ENCODE measurements around the gene SERPINA12. TPM values are rescaled to one million over a fixed set of nuclear protein-coding genes. Genes with fewer than 3 reads are reported as not detected.

SERPINA12 gene
- total and polyA plus RNA-seq, 2 of the 13 experiments (the other 11 are each of a cell fraction or from before 2014, with no cell fraction given) = 0.08 TPM; not detected in 1

DNA sequence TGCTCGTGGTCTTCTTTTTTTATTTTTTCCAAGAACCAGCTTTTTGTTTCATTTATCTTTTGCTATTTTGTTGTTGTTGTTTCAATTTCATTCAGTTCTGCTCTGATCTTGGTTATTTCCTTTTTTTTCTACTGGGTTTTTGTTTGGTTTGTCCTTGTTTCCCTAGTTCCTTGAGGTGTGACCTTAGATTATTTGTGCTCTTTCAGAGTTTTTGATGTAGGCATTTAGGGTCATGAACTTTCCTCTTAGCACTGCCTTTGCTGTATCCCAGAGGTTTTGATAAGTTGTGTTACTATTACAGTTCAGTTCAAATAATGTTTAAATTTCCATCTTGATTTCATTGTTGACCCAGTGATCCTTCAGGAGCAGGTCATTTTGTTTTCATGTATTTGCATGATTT lies 53.3 kb downstream of the SERPINA12 start (continued):
- no peak for TF ChIP-seq SOX13 (IDR thresholded peaks at IDR 0.05)
- TF ChIP-seq SOX13 (CRISPR knock-in tag; conservative IDR thresholded peaks at IDR 0.05 in 1 of 2, IDR thresholded peaks at IDR 0.05 in 1 of 2) = peak in 1 of 2 experiments; percentile 89; a peak in 2 of 4 replicates
- peak; percentile 98 for TF ChIP-seq NR2F2 (IDR thresholded peaks at IDR 0.05; ENCODE audit: borderline replicate concordance, low read depth)
- TF ChIP-seq, protein P1, sequence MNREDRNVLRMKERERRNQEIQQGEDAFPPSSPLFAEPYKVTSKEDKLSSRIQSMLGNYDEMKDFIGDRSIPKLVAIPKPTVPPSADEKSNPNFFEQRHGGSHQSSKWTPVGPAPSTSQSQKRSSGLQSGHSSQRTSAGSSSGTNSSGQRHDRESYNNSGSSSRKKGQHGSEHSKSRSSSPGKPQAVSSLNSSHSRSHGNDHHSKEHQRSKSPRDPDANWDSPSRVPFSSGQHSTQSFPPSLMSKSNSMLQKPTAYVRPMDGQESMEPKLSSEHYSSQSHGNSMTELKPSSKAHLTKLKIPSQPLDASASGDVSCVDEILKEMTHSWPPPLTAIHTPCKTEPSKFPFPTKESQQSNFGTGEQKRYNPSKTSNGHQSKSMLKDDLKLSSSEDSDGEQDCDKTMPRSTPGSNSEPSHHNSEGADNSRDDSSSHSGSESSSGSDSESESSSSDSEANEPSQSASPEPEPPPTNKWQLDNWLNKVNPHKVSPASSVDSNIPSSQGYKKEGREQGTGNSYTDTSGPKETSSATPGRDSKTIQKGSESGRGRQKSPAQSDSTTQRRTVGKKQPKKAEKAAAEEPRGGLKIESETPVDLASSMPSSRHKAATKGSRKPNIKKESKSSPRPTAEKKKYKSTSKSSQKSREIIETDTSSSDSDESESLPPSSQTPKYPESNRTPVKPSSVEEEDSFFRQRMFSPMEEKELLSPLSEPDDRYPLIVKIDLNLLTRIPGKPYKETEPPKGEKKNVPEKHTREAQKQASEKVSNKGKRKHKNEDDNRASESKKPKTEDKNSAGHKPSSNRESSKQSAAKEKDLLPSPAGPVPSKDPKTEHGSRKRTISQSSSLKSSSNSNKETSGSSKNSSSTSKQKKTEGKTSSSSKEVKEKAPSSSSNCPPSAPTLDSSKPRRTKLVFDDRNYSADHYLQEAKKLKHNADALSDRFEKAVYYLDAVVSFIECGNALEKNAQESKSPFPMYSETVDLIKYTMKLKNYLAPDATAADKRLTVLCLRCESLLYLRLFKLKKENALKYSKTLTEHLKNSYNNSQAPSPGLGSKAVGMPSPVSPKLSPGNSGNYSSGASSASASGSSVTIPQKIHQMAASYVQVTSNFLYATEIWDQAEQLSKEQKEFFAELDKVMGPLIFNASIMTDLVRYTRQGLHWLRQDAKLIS (CRISPR knock-in tag; IDR thresholded peaks at IDR 0.05) = no peak
- no peak for TF ChIP-seq MAFK (conservative IDR thresholded peaks at IDR 0.05 in 1 of 2, IDR thresholded peaks at IDR 0.05 in 1 of 2; ENCODE audit: low read length in 2 of 2)
- no peak for TF ChIP-seq EHMT2 (IDR thresholded peaks at IDR 0.05; ENCODE audit: borderline replicate concordance, low read depth, low read length)
- no peak for TF ChIP-seq RBFOX2 (IDR thresholded peaks at IDR 0.05; ENCODE audit: low read depth, low read length)
- TF ChIP-seq ZNF776 (CRISPR knock-in tag; IDR thresholded peaks at IDR 0.05) = no peak
- TF ChIP-seq ZNF878 (CRISPR knock-in tag; IDR thresholded peaks at IDR 0.05) = no peak
- no peak for TF ChIP-seq ZNF614 (CRISPR knock-in tag; IDR thresholded peaks at IDR 0.05; ENCODE audit: borderline replicate concordance)
- TF ChIP-seq, protein P2, sequence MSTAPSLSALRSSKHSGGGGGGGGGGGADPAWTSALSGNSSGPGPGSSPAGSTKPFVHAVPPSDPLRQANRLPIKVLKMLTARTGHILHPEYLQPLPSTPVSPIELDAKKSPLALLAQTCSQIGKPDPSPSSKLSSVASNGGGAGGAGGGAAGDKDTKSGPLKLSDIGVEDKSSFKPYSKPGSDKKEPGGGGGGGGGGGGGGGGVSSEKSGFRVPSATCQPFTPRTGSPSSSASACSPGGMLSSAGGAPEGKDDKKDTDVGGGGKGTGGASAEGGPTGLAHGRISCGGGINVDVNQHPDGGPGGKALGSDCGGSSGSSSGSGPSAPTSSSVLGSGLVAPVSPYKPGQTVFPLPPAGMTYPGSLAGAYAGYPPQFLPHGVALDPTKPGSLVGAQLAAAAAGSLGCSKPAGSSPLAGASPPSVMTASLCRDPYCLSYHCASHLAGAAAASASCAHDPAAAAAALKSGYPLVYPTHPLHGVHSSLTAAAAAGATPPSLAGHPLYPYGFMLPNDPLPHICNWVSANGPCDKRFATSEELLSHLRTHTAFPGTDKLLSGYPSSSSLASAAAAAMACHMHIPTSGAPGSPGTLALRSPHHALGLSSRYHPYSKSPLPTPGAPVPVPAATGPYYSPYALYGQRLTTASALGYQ (CRISPR knock-in tag; IDR thresholded peaks at IDR 0.05) = peak; percentile 84
- no peak for TF ChIP-seq ZNF562 (CRISPR knock-in tag; IDR thresholded peaks at IDR 0.05; ENCODE audit: borderline replicate concordance)
- TF ChIP-seq HOXD1 (CRISPR knock-in tag; IDR thresholded peaks at IDR 0.05) = no peak
- TF ChIP-seq PAX8 (CRISPR knock-in tag; IDR thresholded peaks at IDR 0.05; ENCODE audit: borderline replicate concordance) = no peak
- no peak for TF ChIP-seq PHB2 (IDR thresholded peaks at IDR 0.05; ENCODE audit: partially characterized antibody)
- no peak for TF ChIP-seq KMT2B (CRISPR knock-in tag; IDR thresholded peaks at IDR 0.05)
- TF ChIP-seq CREM (IDR thresholded peaks at IDR 0.05) = peak; percentile 76
- no peak for TF ChIP-seq CREM (CRISPR knock-in tag; IDR thresholded peaks at IDR 0.05)
- TF ChIP-seq MAFF (IDR thresholded peaks at IDR 0.05; ENCODE audit: low read depth, low read length) = no peak
- TF ChIP-seq ASH2L (IDR thresholded peaks at IDR 0.05; ENCODE audit: insufficient read length, low read depth, low read length) = peak; percentile 42
- TF ChIP-seq FOXK1 (CRISPR knock-in tag; IDR thresholded peaks at IDR 0.05; ENCODE audit: borderline replicate concordance, low read depth) = peak; percentile 53; the same call in 1 of the 2 replicates
- TF ChIP-seq HOXA5 (CRISPR knock-in tag; IDR thresholded peaks at IDR 0.05) = no peak
- no peak for TF ChIP-seq TAF15 (IDR thresholded peaks at IDR 0.05; ENCODE audit: low read depth, low read length, poor library complexity, severe bottlenecking)
- no peak for TF ChIP-seq DPF2 (CRISPR knock-in tag; IDR thresholded peaks at IDR 0.05; ENCODE audit: borderline replicate concordance, low read depth)
- TF ChIP-seq ZNF333 (CRISPR knock-in tag; IDR thresholded peaks at IDR 0.05; ENCODE audit: borderline replicate concordance) = no peak
- TF ChIP-seq ZNF768 (CRISPR knock-in tag; IDR thresholded peaks at IDR 0.05) = no peak
- no peak for TF ChIP-seq KLF11 (CRISPR knock-in tag; IDR thresholded peaks at IDR 0.05)
- TF ChIP-seq JARID2 (CRISPR knock-in tag; IDR thresholded peaks at IDR 0.05; ENCODE audit: insufficient replicate concordance) = no peak

Data from HepG2 (cell line).